Measurements from ENCODE around the gene SPAG16.

Gene SPAG16

DNA sequence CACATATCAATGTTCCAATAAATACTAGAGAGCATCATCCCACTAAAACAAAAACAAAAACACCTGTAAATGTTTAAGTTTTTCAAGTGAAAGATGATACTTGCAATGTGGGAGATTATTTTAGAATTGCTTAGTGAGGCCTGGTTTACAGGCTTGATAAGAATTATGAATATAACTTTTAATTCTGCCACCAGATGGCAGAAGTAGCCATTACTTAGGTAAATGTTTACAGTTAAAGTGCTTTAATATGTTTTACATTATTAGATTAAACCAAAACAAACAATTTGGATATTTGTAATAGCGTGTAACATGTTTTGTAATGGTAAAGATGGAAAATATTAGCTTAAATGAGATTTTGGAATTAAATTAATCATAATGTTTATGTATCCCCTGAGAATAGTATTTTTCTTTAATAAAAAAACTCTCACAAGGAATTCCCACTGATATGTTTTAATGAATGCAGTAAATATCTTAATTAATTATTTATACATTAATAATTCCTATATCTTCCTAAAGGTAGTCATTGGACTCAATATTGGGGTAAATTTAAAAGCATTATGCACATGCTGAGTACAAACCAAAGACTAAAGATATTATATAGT, 522.0 kb downstream of the SPAG16 start:
- DNase-seq (ENCODE audit: low read depth in 2 of 2): no peak

DNA sequence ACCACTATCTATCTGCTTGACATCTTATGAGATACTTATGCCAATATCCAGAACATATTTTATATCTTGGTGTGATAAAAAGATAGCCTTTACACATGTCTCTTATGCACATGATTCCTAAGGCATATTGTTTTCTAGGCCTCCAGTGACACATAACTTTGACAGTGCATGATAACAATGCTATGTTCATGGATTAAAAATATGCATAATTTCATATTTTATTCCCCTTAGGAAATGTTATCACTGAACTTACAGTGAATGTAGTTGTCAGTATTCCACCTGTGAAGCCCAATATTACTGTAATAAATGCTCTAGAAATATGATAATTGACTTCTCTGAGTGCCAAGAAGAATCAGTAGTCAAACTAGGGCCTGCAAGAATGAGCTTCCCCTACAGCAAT, 532.3 kb downstream of the SPAG16 start:
- DNase-seq (ENCODE audit: low read depth in 2 of 2): no peak

DNA sequence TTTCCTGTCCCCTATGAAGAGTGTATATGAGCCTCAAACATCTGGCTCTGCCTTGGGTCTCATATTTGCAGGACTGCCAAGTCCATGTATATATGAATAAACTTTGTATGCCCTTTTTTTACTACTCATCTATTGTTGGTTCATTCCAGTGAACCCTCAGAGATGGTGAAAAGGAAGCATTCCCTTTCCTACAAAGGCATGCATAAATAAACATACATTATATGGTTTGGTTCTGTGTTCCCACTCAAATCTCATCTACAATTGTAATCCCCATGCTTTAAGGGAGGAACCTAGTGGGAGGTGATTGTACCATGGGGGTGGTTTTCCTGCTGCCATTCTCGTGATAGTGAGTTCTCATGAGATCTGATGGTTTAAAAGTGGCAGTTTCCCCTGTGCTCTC, 534.2 kb downstream of the SPAG16 start:
- DNase-seq (ENCODE audit: low read depth in 2 of 2): no peak

DNA sequence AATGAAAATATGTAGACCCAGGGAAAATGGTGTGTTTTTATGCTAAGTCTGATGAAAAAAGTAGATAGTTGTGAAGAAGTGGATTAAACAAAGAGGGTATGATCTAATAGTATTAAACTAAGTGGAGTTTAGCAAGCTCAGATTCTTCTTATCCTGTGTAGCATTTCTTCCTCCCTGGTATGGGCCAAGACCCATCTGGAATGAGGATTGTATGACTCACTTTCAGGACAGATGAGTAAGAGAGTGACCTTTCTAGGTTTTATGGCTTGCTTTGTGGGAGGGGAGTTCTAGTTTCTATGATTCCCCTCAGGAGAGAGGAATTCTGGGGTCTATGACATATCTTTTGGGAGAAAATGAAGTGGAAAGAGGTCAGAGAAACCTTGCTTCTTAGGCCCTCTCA, 550.1 kb downstream of the SPAG16 start:
- no peak for DNase-seq (ENCODE audit: low read depth in 2 of 2)

DNA sequence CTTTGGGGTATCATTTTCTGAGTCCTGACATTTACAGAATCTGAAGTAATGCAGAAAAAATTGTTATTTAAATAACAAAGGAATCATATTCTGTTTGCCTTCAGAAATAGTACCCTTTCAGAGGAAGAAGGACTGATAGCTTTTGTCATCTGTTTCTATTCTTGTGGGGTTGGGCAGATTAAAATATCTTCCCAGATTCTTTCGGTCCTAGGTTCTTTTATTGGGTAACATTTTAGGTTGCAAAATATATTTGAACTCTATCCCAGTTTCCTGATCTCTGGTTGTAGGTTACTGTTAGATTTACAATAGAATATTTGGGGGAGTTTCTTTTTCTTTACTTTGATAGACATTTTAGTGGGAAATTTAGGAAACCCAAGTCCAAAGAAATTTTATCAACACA, 550.5 kb downstream of the SPAG16 start:
- DNase-seq (ENCODE audit: low read depth in 2 of 2): no peak

DNA sequence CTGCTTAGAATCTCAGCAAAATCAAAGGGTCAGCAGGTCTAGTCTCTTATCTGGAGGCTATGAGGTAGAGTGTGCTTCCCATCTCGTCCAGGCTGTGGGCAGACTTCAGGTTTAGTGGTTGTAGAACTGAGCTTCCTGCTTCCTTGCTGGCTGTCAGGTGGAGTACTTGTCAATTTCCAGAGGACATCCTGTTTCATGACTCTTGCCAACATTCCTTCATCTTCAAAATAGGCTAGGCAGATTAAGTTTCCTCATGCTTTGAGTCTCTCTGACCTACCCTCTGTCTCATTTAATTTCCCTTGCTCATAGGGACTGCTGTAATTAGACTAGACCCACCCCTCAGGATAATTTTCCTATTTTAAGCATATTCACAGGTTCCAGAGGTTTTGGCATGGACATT, 562.6 kb downstream of the SPAG16 start:
- DNase-seq (ENCODE audit: low read depth in 2 of 2): no peak

DNA sequence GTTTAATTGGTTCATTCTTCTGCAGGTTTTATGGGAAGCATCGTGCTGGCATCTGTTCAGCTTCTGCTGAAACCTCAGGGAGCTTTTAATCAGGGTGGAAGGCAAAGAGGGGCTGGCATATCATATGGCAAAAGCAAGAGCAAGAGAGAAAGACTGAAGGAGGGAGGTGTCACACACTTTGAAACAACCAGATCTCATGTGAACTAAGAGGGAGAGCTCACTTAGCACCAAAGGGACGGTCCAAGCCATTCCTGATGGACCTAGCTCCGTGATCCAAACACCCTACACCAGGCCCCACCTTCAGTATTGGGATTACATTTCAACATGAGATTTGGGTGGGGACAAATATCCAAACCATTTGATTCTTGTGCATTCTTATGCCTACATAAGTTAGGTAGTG, 563.1 kb downstream of the SPAG16 start:
- no peak for DNase-seq (ENCODE audit: low read depth in 2 of 2)

DNA sequence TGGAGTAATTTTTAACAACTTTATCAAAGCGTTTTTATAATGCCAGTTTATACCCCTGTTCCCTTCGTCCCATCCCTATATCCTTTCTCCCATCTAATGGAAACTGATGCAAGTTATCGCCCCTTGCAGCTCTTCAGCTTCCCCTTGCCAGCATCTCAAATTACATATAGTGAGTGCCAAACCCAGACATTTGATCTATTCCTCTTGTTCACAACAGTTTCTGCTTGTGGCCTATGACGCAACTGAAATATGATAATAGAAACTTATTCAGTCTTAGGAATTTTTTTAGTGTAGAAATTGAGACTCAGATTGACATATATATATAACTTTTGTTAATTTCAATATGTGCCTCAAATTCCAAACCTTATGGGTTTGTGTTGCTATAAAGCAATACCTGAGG, 564.4 kb downstream of the SPAG16 start:
- DNase-seq (ENCODE audit: low read depth in 2 of 2): no peak

DNA sequence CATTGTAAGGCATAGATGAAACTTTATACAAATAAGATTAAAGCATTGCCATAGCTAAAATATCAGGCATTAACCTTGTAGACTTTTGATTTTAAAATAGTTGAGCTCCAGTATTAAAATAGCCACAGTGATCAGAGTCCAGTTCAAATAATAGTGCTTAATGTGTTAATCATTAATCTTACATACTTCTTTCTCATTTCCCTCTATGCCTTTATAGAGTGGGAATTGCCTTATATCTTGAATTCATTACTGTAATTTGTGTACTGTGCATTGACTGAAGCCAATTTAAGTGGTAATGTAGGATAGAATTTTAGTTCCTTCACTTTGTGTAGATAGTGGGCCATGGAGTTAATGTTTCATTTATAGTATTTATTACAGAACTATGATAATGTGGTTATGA, 577.4 kb downstream of the SPAG16 start:
- no peak for DNase-seq (ENCODE audit: low read depth in 2 of 2)

DNA sequence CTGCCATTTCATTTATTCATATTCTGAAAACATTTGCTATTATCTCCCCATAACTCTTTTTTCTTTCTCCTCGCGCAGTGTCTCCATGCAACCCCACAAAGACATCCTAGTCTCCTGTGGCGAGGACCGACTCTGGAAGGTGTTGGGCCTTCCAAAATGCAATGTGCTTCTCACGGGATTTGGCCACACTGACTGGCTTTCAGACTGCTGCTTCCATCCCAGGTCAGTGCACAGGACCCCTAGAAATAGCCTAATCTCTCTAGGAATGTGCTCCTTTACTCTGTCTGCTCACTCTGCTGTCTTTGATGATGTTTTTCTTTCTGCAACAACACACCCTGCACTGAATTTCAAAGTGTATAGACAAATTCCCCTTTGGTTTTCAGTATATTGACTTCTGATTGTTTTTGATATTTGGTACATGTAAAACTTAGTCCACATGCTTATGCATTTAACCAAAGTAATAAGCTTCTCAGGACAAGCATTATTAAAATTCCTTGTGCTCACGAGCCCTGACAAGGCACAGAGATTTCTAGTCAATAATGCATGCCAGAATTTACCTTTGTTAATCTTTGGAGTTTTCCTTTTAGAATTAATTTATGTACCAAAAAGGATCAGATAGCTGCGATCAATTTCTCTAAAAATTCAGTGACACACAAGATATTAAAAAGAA, 578.3 kb downstream of the SPAG16 start:
- DNase-seq (ENCODE audit: low read depth in 2 of 2): no peak

DNA sequence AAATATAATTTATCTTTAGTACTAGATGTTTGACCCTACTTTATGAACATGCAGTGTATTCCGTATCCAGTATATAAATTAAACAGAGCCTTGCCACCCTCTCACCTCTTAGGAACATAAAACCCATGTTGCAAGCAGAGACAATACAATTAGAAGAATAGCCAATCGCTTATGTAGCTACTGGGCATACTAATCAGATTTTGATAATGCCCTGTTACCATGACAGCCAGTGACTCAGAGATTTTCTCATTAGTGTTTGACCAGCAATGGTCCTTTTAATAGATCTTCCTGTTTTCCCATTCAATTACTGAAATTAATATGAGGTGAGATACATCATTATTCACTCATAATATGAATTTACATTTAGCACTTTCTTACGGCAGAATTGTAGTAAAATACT, 579.3 kb downstream of the SPAG16 start:
- no peak for DNase-seq (ENCODE audit: low read depth in 2 of 2)

DNA sequence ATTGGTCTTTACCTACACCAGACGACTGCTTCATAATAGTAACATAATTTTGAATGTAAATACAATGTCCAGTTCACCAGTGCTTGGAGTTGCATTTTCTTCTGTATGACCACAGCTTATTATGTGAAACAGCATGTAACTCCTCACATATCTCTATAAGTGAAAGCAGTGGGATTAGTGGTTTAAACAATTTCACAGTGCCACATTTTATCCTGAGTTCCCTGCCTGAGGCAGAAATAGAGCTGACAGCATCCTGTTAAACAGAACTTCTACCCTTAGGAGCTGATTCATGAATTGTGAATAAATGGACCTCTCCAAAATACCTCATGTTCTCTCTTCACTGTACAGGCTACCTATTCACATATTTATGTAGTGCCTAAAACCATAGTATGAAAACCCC, 584.3 kb downstream of the SPAG16 start:
- no peak for DNase-seq (ENCODE audit: low read depth in 2 of 2)

DNA sequence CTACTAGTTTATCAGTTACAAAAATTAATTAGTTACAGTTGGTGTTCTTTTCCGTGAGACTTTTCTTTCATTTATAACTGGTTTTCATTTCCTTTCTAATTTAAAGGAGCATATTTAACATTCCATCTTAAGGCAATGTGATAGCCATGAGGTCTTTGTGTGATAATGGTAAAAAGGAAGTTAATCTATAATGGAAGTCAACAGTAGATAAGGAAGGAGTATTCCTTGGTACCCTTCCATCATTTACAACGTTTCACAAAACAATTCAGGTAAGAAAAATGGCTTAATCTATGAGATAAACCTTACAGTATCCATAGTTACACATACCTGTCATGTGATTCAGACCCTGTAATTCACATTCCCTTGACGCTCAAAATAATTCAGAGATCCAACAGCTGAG, 601.2 kb downstream of the SPAG16 start:
- no peak for DNase-seq (ENCODE audit: low read depth in 2 of 2)

DNA sequence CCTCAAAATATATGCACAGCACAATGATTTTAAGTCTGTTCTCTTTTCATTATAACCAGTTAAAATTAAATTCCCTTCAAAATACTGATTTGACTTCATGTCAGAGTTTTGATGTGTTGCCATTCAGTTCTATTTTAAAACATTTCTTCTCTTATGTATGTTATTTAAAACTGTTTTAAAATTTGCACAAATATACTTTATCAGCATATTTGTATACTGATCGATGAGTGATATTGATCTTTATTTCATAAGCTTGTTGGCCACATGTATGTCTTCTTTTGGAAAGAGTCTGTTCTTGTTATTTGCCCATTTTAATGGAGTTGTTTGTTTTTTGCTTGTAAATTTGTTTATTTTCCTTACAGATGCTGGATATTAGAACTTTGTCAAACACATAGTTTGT, 630.2 kb downstream of the SPAG16 start:
- DNase-seq (ENCODE audit: low read depth in 2 of 2): no peak

DNA sequence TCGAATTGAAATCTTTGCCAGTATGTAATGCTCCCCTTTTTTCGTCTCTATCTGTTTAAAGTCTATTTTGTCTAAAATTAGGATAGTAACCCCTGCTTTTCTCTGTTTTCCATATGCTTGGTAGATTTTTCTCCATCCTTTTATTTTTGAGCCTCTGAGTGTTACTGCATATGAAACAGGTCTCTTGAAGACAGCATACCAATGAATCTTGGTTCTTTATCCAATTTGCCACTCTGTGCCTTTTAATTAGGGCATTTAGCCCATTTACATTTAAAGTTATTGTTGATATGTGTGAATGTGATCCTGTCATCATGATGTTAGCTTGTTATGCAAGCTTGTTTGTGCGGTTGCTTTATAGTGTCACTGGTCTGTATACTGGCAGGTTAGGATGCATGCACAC, 635.8 kb downstream of the SPAG16 start:
- no peak for DNase-seq (ENCODE audit: low read depth in 2 of 2)

DNA sequence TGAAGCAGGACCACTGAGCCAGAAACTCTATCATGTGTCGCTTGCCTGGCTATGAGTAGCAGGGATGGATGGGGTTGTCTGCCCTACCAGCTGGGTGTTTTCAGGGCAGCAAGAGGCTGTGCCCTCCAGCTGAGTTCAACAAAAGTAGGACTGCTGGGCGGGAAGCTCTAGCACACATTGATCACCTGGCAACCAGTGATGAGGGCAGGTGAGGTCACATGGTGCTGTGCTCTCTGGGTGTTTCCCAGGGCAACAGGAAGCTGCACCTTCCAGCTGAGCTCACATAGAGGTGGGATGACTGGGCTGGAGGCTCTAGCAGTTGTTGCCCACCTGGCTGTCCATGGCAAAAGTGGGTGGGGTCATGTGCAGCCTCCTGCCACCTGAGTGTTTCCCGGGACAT, 639.3 kb downstream of the SPAG16 start:
- no peak for DNase-seq (ENCODE audit: low read depth in 2 of 2)

DNA sequence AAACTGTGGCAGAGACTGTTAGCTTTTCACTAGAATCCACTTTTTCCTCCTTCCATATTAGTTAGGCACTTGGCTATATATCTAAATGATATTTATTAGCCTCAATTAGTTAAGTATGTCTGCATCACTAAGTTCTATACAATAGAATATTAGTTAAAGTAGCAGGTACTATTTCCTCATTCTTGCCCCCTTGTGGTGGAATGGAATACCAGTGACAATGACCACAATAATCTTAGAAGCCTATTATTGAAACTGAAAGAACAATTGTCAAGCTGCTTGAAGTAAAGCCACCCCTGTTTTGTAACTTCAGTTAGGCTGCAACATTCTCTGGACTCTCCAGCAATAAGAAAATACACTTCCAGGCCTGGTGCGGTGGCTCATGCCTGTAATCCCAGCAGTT, 650.3 kb downstream of the SPAG16 start:
- no peak for DNase-seq (ENCODE audit: low read depth in 2 of 2)

DNA sequence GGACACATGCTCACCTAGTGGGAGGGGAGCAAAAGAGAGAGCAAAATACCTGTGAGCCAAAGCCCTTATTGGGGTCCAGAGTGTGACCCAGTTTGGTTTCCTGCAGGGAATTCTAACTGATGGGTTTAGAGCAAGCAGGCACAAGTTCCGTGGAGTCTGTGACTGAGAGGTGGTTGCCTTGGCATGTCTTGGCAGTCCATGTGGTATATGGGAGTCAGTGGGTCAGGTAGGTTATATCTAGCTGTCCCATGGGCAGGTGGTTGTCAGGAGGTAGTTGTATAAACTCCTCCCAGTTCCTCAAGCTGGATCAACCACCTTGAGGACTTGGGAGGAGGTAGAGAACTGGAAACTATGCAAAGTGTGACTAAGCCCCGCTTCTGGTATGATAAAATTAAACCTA, 673.8 kb downstream of the SPAG16 start:
- DNase-seq (ENCODE audit: low read depth in 2 of 2): no peak

DNA sequence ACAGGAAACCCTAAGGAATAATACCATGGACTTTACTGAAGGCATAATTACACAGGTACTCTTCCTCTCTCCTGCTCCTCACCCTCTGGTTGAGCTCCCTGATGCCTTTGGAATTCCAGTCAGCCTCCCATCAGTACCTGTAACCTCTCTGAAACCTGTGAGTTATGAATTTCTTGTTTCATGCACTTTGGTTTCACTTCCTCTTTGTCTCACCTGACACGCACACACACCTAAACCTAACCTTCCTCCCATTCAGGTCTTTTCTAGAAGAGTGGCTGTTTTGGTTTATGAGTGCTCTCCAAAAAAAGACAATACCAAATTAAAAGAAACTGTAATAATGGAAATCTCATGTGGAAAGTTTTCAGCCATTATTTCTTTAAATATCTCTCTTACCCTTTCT, 675.3 kb downstream of the SPAG16 start:
- no peak for DNase-seq (ENCODE audit: low read depth in 2 of 2)

DNA sequence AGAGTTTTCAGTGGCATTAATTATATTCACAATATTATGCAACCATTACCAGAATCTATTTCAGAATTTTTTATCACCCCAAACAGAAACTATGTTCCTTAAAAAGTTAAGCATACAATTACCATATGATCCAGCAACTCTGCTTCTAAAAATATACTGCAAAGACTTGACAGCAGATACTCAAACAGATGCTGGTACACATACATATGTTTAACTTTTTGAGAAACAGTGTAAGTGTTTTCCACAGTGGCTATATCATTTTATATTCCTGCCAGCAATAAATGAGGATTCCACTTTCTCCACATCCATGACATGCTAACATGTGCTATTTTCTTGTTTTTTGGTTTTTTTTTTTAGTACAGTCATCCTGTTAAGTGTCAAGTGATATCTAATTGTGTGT, 687.3 kb downstream of the SPAG16 start:
- no peak for DNase-seq (ENCODE audit: low read depth in 2 of 2)

DNA sequence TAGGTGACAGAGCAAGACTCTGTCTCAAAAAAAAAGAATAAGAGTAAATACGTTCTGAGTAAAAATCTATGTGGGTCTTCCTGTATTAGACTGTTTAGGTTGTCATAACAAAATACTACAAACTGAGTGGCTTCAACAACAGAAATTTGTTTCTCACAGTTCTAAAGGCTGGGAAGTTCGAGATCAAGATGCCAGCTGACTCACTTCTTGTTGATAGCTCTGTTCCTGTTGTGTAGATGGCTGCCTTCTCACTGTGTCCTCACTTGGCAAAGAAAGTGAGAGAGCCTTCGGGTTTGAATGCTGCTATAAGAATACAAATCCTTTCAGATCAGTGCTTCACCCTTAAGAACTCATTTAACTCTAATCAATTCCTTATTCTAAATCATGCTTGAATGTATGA, 696.6 kb downstream of the SPAG16 start:
- no peak for DNase-seq (ENCODE audit: low read depth in 2 of 2)

DNA sequence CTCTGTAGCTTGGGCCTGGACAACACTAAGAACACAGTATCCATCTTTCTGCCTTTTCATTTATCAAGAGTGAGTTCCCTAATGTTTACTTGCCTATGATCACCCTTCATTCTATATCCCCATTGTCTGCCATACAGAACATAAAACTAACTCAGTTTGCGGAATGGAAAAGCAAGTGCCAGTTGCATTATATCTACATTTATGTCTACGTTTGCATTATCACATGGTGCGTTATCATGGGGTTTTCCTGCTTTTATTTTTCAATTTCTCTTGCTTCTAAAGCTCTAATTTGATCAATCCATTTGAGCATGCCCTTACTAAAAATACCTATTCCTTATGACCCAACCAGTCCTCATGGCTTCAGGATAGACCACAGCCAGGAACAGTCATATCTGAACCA, 704.9 kb downstream of the SPAG16 start:
- DNase-seq (ENCODE audit: low read depth in 2 of 2): no peak

DNA sequence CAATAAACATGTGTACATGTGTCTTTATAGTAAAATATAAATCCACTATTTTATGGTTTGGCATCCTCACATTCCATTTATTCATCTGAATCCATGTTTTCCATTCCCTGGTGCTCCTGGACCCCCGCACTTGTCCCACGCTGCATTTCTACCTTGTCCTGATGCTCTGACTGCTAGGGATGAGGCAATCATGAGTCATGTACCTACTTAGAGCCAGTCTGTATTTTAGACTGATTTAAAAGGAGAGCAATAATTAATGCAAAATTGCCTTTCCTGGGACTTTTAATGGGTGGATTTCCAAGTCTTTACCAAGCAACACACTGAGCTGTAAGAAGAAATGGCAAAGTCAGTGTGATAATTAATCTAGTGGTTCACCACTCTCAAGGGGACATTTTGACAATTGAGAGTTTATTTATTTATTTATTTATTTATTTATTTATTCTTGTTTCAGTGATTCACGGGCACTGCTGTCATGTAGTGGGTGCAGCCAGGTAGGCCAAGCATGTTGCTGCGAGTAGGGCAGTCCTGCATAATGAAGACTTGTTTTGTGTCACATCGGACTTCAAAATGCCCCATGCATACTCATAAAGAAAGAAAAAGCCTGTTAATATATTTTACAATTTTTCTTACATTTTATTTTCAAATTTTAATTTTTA, 707.3 kb downstream of the SPAG16 start:
- no peak for DNase-seq (ENCODE audit: low read depth in 2 of 2)
